Gastrocnemius medialis (tissue), 4 donors: ENCODE results near the gene ANXA4. TPM values are rescaled to one million over a fixed set of nuclear protein-coding genes. Genes with fewer than 3 reads are reported as not detected.

Source experiments
- ATAC-seq, 2 donors: fragments of 150-250 bp; one replicate each; pipeline ENCODE4 v1.9.1; 2016
- DNase-seq, 2 donors: peaks; one replicate each; pipeline ENCODE4 v3.0.0-alpha.2; 2019
- H3K27ac ChIP-seq, 4 donors: fragments of 200-600 bp; sonication (generic); 1 replicate in 1 of 4; 2 replicates in 3 of 4; pipeline ENCODE4 v1.5.1; 2016 to 2018; ENCODE audit warnings: mild to moderate bottlenecking in 2 of 4, moderate library complexity in 1 of 4
- H3K27me3 ChIP-seq, 3 donors: fragments of 200-600 bp; sonication (generic) in 2 of 3; 1 replicate in 1 of 3; 2 replicates in 2 of 3; pipeline versions ENCODE4 v1.5.1 to v1.6.0; 2016 to 2019; ENCODE audit warnings: mild to moderate bottlenecking in 1 of 3, moderate library complexity in 1 of 3
- H3K36me3 ChIP-seq, 2 donors: fragments of 200-600 bp; sonication (generic) in 1 of 2; one replicate each; pipeline ENCODE4 v1.5.1; 2017 to 2018
- H3K4me1 ChIP-seq, 2 donors: fragments of 200-600 bp; sonication (generic) in 1 of 2; one replicate each; pipeline ENCODE4 v1.5.1; 2016 to 2017; ENCODE audit warnings: mild to moderate bottlenecking in 2 of 2
- H3K4me3 ChIP-seq, 4 donors: fragments of 200-600 bp; sonication (generic) in 3 of 4; 1 replicate in 1 of 4; 2 replicates in 3 of 4; pipeline ENCODE4 v1.5.1; 2016 to 2019; ENCODE audit warnings: mild to moderate bottlenecking in 2 of 4
- H3K9me3 ChIP-seq, 3 donors: fragments of 200-600 bp; sonication (generic) in 2 of 3; 1 replicate in 1 of 3; 2 replicates in 2 of 3; pipeline ENCODE4 v1.5.1; 2016 to 2019
- CTCF ChIP-seq, 5 experiments: fragments of 450-650 bp in 3 of 5; fragments of 200-600 bp in 2 of 5; sonication (generic) in 2 of 5; IDR thresholded peaks in 4 of 5; conservative IDR thresholded peaks in 1 of 5; 1 replicate in 4 of 5; 2 replicates in 1 of 5; pipeline ENCODE4 v1.5.1; 2016 to 2019; ENCODE audit warnings: antibody characterized with exemption in 5 of 5, mild to moderate bottlenecking in 3 of 5, moderate library complexity in 3 of 5
- POLR2A ChIP-seq, 2 donors: fragments of 450-650 bp; IDR thresholded peaks; one replicate each; pipeline ENCODE4 v1.6.1; 2017; ENCODE audit warnings: antibody characterized with exemption in 2 of 2, mild to moderate bottlenecking in 2 of 2, moderate library complexity in 2 of 2
- in situ Hi-C, 4 donors: fragments of 200-750 bp; cut with MboI; loops; one replicate each; pipeline versions ENCODE4 v1.15.0 to v1.8.0; 2017; ENCODE audit warnings: low sequenced_read_pairs in 4 of 4
- intact Hi-C: fragments of 100-400 bp; cut with DNase I; formaldehyde crosslinking; loops from one replicate; pipeline ENCODE4 v1.15.1; 2023; ENCODE audit warnings: low total_unique reads
- total RNA-seq, 4 donors: library from RNA; depleted of rRNA; stranded (reverse); fragments of >200 nt; gene quantifications; one replicate each; pipeline versions ENCODE4 v1.1.0 to v1.2.3, GENCODE V29; 2016

Gene ANXA4
- total RNA-seq, 4 donors from 2014 or later: 10.7 to 17.0 (median 15.8) TPM

DNA sequence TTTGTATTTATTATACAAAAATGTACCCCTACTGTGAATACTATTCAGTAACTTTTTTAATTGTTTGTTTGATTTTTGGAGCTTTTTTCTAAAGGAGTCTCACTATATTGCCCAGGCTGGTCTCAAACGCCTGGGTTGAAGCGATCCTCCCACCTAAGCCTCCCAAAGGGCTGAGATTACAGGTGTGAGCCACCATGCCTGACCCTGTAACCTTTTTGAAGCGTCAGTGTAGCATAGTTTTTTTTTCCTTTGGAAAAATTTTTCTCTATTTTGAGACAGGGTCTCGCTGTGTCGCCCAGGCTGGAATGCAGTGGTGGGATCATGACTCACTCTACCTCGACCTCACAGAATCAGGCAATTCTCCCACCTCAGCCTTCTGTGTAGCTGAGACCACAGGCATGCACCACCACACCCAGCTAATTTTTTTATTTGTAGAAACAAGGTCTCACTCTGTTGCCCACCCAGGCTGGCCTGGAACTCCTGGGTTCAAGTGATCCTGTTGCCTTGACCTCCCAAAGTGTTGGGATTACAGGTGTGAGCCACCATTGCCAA, 89.5 kb downstream of the ANXA4 start:
- Histone ChIP-seq H3K9me3 (no peaks in the 10 kb centered on the region), H3K27ac (no peak overlapping the region), H3K36me3 (no peaks in the 10 kb centered on the region), H3K4me3 (peak overlapping the region in 1 of 4 donors; percentile 70), H3K27me3 (no peaks in the 10 kb centered on the region), H3K4me1 (peaks cover 14 to 25% of the 10 kb centered on the region in 2 donors)
- in situ Hi-C loops (no loop called here), intact Hi-C loops (no loop called here)
- ATAC-seq: no peak
- DNase-seq: no peak
- TF ChIP-seq POLR2A (IDR thresholded peaks at IDR 0.05) (no peak), CTCF (IDR thresholded peaks at IDR 0.05 in 4 of 5, conservative IDR thresholded peaks at IDR 0.05 in 1 of 5) (no peak)

DNA sequence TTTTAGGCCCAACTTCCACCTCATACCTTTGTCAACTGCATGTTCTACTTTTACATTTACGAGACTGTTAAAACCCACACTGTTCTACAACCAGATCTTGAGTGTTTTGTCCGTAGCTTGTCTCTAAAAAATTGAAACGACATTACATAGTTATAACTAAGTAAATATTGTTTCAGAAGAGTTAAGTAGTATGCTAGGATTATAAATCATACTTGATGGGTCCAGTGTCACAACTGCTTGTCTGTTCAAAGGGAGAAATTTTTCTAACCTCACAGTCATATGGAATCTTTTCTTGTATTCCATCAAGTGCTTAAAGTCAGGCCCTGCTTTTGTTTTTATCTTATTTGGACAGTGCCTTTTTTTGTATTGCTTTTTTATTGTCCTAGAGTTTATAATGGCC, 91.8 kb downstream of the ANXA4 start:
- Histone ChIP-seq H3K4me1 (peaks cover 9 to 21% of the 10 kb centered on the region in 2 donors), H3K36me3 (no peaks in the 10 kb centered on the region), H3K27me3 (no peaks in the 10 kb centered on the region), H3K27ac (no peak overlapping the region), H3K4me3 (no peak overlapping the region), H3K9me3 (no peaks in the 10 kb centered on the region)
- DNase-seq (no peak), ATAC-seq (no peak)
- in situ Hi-C loops (no loop called here), intact Hi-C loops (no loop called here)
- no peak for TF ChIP-seq CTCF (IDR thresholded peaks at IDR 0.05 in 4 of 5, conservative IDR thresholded peaks at IDR 0.05 in 1 of 5)
- TF ChIP-seq POLR2A (IDR thresholded peaks at IDR 0.05): no peak

DNA sequence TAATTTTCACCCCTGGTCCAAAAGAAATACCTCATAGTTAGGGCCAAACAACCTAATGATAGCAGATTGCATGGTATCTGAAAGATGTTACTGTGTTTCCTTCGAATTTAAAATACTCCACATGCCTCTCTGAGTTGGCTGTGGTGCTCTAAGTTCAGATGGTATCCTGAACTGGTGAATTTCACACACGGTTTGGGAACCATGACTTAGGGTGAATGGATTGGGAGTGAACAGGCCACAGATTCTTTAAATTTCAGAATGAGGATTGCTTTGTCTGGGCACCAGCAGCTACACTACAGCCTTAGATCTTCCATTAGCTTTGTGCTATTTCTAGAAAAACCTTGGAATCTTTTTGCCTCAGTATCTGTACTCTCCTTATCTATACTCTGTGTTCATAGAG, 93.7 kb downstream of the ANXA4 start:
- TF ChIP-seq CTCF (IDR thresholded peaks at IDR 0.05 in 4 of 5, conservative IDR thresholded peaks at IDR 0.05 in 1 of 5): no peak
- TF ChIP-seq POLR2A (IDR thresholded peaks at IDR 0.05): no peak
- Histone ChIP-seq H3K9me3 (no peaks in the 10 kb centered on the region), H3K27me3 (no peaks in the 10 kb centered on the region), H3K27ac (no peak overlapping the region), H3K36me3 (no peaks in the 10 kb centered on the region), H3K4me3 (no peak overlapping the region), H3K4me1 (peaks cover 3 to 14% of the 10 kb centered on the region in 2 donors)
- ATAC-seq (no peak), DNase-seq (no peak)
- intact Hi-C loops (no loop called here), in situ Hi-C loops (no loop called here)

- in situ Hi-C loops: no loop called here
- DNase-seq (no peak), ATAC-seq (no peak)
- Histone ChIP-seq H3K27me3 (no peaks in the 10 kb centered on the region), H3K36me3 (no peaks in the 10 kb centered on the region), H3K27ac (no peak overlapping the region), H3K4me1 (peaks cover 0 to 8% of the 10 kb centered on the region in 2 donors), H3K9me3 (no peaks in the 10 kb centered on the region), H3K4me3 (no peak overlapping the region)
- intact Hi-C loops: no loop called here
- no peak for TF ChIP-seq POLR2A (IDR thresholded peaks at IDR 0.05)
- no peak for TF ChIP-seq CTCF (IDR thresholded peaks at IDR 0.05 in 4 of 5, conservative IDR thresholded peaks at IDR 0.05 in 1 of 5)
Measured at GRCh38 chr2:69836316-69836715, 94.4 kb downstream of the ANXA4 start.

- no peaks in the 10 kb centered on the region for H3K36me3 ChIP-seq
- H3K27ac ChIP-seq: no peak overlapping the region
- no peak for DNase-seq
- no peaks in the 10 kb centered on the region for H3K27me3 ChIP-seq
- H3K9me3 ChIP-seq: no peaks in the 10 kb centered on the region
- ATAC-seq: no peak
- in situ Hi-C loops: no loop called here
- peaks cover 0 to under 1% of the 10 kb centered on the region in 2 donors for H3K4me1 ChIP-seq
- H3K4me3 ChIP-seq: no peak overlapping the region
- intact Hi-C loops: no loop called here
- TF ChIP-seq CTCF (IDR thresholded peaks at IDR 0.05 in 4 of 5, conservative IDR thresholded peaks at IDR 0.05 in 1 of 5) (no peak), POLR2A (IDR thresholded peaks at IDR 0.05) (no peak)
Measured at GRCh38 chr2:69837533-69837932, 95.6 kb downstream of the ANXA4 start.
